ENCODE measurements around the gene CCDC69.
"Not testable (repeated sequence)": the region's sequence is repeated elsewhere in the genome, so short reads cannot be mapped to it uniquely, and the experiment has no call there.

CCDC69 gene

GRCh38 chr5:151192626-151193025 lies 31.3 kb downstream of the CCDC69 start:
- DNase-seq (ENCODE audit: low spot score), result no peak

- peak; percentile 15 for DNase-seq (ENCODE audit: low spot score)
Measured at GRCh38 chr5:151191661-151192060, 32.2 kb downstream of the CCDC69 start.

GRCh38 chr5:151189151-151189550 lies 34.7 kb downstream of the CCDC69 start:
- no peak for DNase-seq (ENCODE audit: low spot score)

- DNase-seq (ENCODE audit: low spot score), result no peak
Measured at GRCh38 chr5:151186538-151186937, 37.4 kb downstream of the CCDC69 start.

- DNase-seq (ENCODE audit: low spot score), result no peak
Measured at GRCh38 chr5:151186052-151186451, 37.8 kb downstream of the CCDC69 start.

GRCh38 chr5:151184316-151185042 lies 39.4 kb downstream of the CCDC69 start:
- DNase-seq (ENCODE audit: low spot score), result no peak

GRCh38 chr5:151183456-151184245 lies 40.2 kb downstream of the CCDC69 start:
- peak; percentile 34 for DNase-seq (ENCODE audit: low spot score)

- no peak for DNase-seq (ENCODE audit: low spot score)
Measured at GRCh38 chr5:151182976-151183375, 40.9 kb downstream of the CCDC69 start.

- no peak for DNase-seq (ENCODE audit: low spot score)
Measured at GRCh38 chr5:151182524-151182900, 41.4 kb downstream of the CCDC69 start.

- no peak for DNase-seq (ENCODE audit: low spot score)
Measured at GRCh38 chr5:151181818-151182523, 41.9 kb downstream of the CCDC69 start.

- DNase-seq (ENCODE audit: low spot score), result no peak
Measured at GRCh38 chr5:151180291-151180690, 43.6 kb downstream of the CCDC69 start.

- no peak for DNase-seq (ENCODE audit: low spot score)
Measured at GRCh38 chr5:151179489-151179840, 44.4 kb downstream of the CCDC69 start.

GRCh38 chr5:151178777-151179488 lies 45.0 kb downstream of the CCDC69 start:
- no peak for DNase-seq (ENCODE audit: low spot score)

GRCh38 chr5:151178372-151178771 lies 45.5 kb downstream of the CCDC69 start:
- DNase-seq (ENCODE audit: low spot score), result no peak

- not testable (repeated sequence) for DNase-seq (ENCODE audit: low spot score)
Measured at GRCh38 chr5:151176268-151176667, 47.6 kb downstream of the CCDC69 start.

- DNase-seq (ENCODE audit: low spot score), result no peak
Measured at GRCh38 chr5:151174612-151175101, 49.2 kb downstream of the CCDC69 start.

GRCh38 chr5:151173711-151174611 lies 49.9 kb downstream of the CCDC69 start:
- no peak for DNase-seq (ENCODE audit: low spot score)

GRCh38 chr5:151171529-151171928 lies 52.4 kb downstream of the CCDC69 start:
- no peak for DNase-seq (ENCODE audit: low spot score)

GRCh38 chr5:151168602-151169344 lies 55.1 kb downstream of the CCDC69 start:
- DNase-seq (ENCODE audit: low spot score), result no peak

- DNase-seq (ENCODE audit: low spot score), result no peak
Measured at GRCh38 chr5:151167022-151167421, 56.9 kb downstream of the CCDC69 start.

Measured in kidney tubule cell (primary cell).